HepG2 (cell line): Measurements from ENCODE around the gene EPHX1. TPM values are rescaled to one million over a fixed set of nuclear protein-coding genes. Genes with fewer than 3 reads are reported as not detected.
A peak's percentile ranks its signal among the peaks of the same experiment; 100 is the strongest.

Experiments used
- AHR ChIP-seq: IDR thresholded peaks from 2 replicates; pipeline ENCODE4 v1.6.1; 2018; ENCODE audit warnings: missing genetic modification reagents, missing compliant biosample characterization
- FOXO4 ChIP-seq: sonication (generic); formaldehyde crosslinking; conservative IDR thresholded peaks from 2 replicates; pipeline ENCODE4 v1.8.1; 2023; ENCODE audit warnings: missing genetic modification reagents
- HMG20B ChIP-seq: conservative IDR thresholded peaks from 2 replicates; pipeline ENCODE4 v1.6.1; 2016; ENCODE audit warnings: missing genetic modification reagents, missing compliant biosample characterization
- IRF2 ChIP-seq: IDR thresholded peaks from 2 replicates; pipeline ENCODE4 v1.6.1; 2018; ENCODE audit warnings: missing genetic modification reagents, missing compliant biosample characterization
- MED1 ChIP-seq: sonication (generic); formaldehyde crosslinking; IDR thresholded peaks from 2 replicates; pipeline ENCODE4 v1.4.0; 2020; ENCODE audit warnings: missing genetic modification reagents
- MEIS1 ChIP-seq: sonication (generic); formaldehyde crosslinking; IDR thresholded peaks from 2 replicates; pipeline ENCODE4 v1.9.0; 2021; ENCODE audit warnings: mild to moderate bottlenecking, missing genetic modification reagents, moderate library complexity, borderline replicate concordance
- MLX ChIP-seq: IDR thresholded peaks from 2 replicates; pipeline ENCODE4 v1.6.1; 2016
- PBX3 ChIP-seq: sonication (generic); formaldehyde crosslinking; IDR thresholded peaks from 2 replicates; pipeline ENCODE4 v1.8.1; 2023; ENCODE audit warnings: missing genetic modification reagents, inconsistent platforms, borderline replicate concordance
- SRY ChIP-seq: sonication (generic); formaldehyde crosslinking; IDR thresholded peaks from 2 replicates; pipeline ENCODE4 v1.8.0; 2022; ENCODE audit warnings: mild to moderate bottlenecking, missing genetic modification reagents
- THRA ChIP-seq: sonication (generic); formaldehyde crosslinking; IDR thresholded peaks from 2 replicates; pipeline ENCODE4 v1.4.0; 2020; ENCODE audit warnings: missing genetic modification reagents, borderline replicate concordance
- TOE1 ChIP-seq: sonication (generic); formaldehyde crosslinking; IDR thresholded peaks from 2 replicates; pipeline ENCODE4 v1.4.0; 2020; ENCODE audit warnings: mild to moderate bottlenecking, missing genetic modification reagents
- TOPORS ChIP-seq: sonication (generic); formaldehyde crosslinking; IDR thresholded peaks from 2 replicates; pipeline ENCODE4 v1.8.0; 2023; ENCODE audit warnings: mild to moderate bottlenecking, missing genetic modification reagents
- ZFP36L2 ChIP-seq: sonication (generic); formaldehyde crosslinking; IDR thresholded peaks from 2 replicates; pipeline ENCODE4 v1.4.0; 2020; ENCODE audit warnings: missing genetic modification reagents
- ZNF143 ChIP-seq: sonication (generic); formaldehyde crosslinking; IDR thresholded peaks from 2 replicates; pipeline ENCODE4 v1.4.0; 2020; ENCODE audit warnings: missing genetic modification reagents
- ZNF260 ChIP-seq: sonication (generic); formaldehyde crosslinking; IDR thresholded peaks from 2 replicates; pipeline ENCODE4 v1.4.0; 2020; ENCODE audit warnings: missing genetic modification reagents, low read depth, mild to moderate bottlenecking, borderline replicate concordance
- ZNF343 ChIP-seq: sonication (generic); formaldehyde crosslinking; IDR thresholded peaks from 2 replicates; pipeline ENCODE4 v1.4.0; 2020; ENCODE audit warnings: mild to moderate bottlenecking, missing genetic modification reagents
- ZNF7 ChIP-seq: IDR thresholded peaks from 2 replicates; pipeline ENCODE4 v1.6.1; 2016; ENCODE audit warnings: missing biosample characterization, missing genetic modification reagents
- ZNF792 ChIP-seq: IDR thresholded peaks from 2 replicates; pipeline ENCODE4 v1.6.1; 2016
- polyA plus RNA-seq, 8 experiments: library from polyadenylated mRNA; depleted of rRNA in 3 of 8; stranded (reverse) in 7 of 8; unstranded in 1 of 8; fragments of >200 nt; fragmentation: Illumina TruSeq in 4 of 8; extraction: Trizol in 4 of 8; gene quantifications; 2 replicates each; pipeline versions ENCODE4 v1.2.1 to v1.2.3, GENCODE V29; 2011 to 2016; ENCODE audit warnings: low read depth in 4 of 8, missing spikeins in 1 of 8, mixed read lengths in 1 of 8; ENCODE audit not compliant: insufficient read depth in 1 of 8
- total RNA-seq, 5 experiments: library from RNA; depleted of rRNA; stranded (reverse); fragments of >200 nt; fragmentation: Illumina TruSeq; extraction: Trizol; gene quantifications; 2 replicates each; pipeline ENCODE4 v1.2.3, GENCODE V29; 2016; ENCODE audit warnings: low read depth in 1 of 5
- TF ChIP-seq, protein P1 (sequence below): sonication (generic); formaldehyde crosslinking; IDR thresholded peaks from 2 replicates; pipeline ENCODE4 v1.9.0; 2021; ENCODE audit warnings: missing genetic modification reagents, mild to moderate bottlenecking, borderline replicate concordance
- TF ChIP-seq, protein P2 (sequence below): sonication (generic); formaldehyde crosslinking; IDR thresholded peaks from 2 replicates; pipeline ENCODE4 v1.5.0; 2020; ENCODE audit warnings: missing genetic modification reagents, mild to moderate bottlenecking, borderline replicate concordance
- TF ChIP-seq, protein P3 (sequence below): sonication (generic); formaldehyde crosslinking; IDR thresholded peaks from 2 replicates; pipeline ENCODE4 v1.4.0; 2020; ENCODE audit warnings: missing genetic modification reagents, mild to moderate bottlenecking, borderline replicate concordance

Gene EPHX1
- total and polyA plus RNA-seq, 2 of the 13 experiments (the other 11 are each of a cell fraction or from before 2014, with no cell fraction given) = 27.7 to 36.5 TPM

GRCh38 chr1:225768662-225769426 is 41.1 kb upstream of the EPHX1 start (continued):
- TF ChIP-seq, protein P1, sequence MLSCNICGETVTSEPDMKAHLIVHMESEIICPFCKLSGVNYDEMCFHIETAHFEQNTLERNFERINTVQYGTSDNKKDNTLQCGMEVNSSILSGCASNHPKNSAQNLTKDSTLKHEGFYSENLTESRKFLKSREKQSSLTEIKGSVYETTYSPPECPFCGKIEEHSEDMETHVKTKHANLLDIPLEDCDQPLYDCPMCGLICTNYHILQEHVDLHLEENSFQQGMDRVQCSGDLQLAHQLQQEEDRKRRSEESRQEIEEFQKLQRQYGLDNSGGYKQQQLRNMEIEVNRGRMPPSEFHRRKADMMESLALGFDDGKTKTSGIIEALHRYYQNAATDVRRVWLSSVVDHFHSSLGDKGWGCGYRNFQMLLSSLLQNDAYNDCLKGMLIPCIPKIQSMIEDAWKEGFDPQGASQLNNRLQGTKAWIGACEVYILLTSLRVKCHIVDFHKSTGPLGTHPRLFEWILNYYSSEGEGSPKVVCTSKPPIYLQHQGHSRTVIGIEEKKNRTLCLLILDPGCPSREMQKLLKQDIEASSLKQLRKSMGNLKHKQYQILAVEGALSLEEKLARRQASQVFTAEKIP (CRISPR knock-in tag) = no peak
- TF ChIP-seq ZNF7 (CRISPR knock-in tag) = 0 out of 2 replicates have a peak, but pooled peaks have one; percentile 39
- TF ChIP-seq SRY = no peak
- 0 out of 2 replicates have a peak, but pooled peaks have one; percentile 33 for TF ChIP-seq MEIS1
- peak; percentile 65 for TF ChIP-seq MED1
- peak; percentile 38; the same call in 1 of the 2 replicates for TF ChIP-seq ZNF143 (CRISPR knock-in tag)
- TF ChIP-seq THRA (CRISPR knock-in tag) = peak; percentile 76; the same call in 1 of the 2 replicates
- no peak for TF ChIP-seq TOPORS (CRISPR knock-in tag)
- TF ChIP-seq FOXO4 (CRISPR knock-in tag) = no peak
- 0 out of 2 replicates have a peak, but pooled peaks have one; percentile 17 for TF ChIP-seq HMG20B (CRISPR knock-in tag)
- TF ChIP-seq ZFP36L2 (CRISPR knock-in tag) = no peak
- TF ChIP-seq MLX (CRISPR knock-in tag) = 0 out of 2 replicates have a peak, but pooled peaks have one; percentile 13
- TF ChIP-seq ZNF792 (CRISPR knock-in tag) = 0 out of 2 replicates have a peak, but pooled peaks have one; percentile 15
- TF ChIP-seq ZNF260 (CRISPR knock-in tag) = no peak
- TF ChIP-seq AHR (CRISPR knock-in tag) = no peak
- no peak for TF ChIP-seq PBX3 (CRISPR knock-in tag)
- TF ChIP-seq, protein P2, sequence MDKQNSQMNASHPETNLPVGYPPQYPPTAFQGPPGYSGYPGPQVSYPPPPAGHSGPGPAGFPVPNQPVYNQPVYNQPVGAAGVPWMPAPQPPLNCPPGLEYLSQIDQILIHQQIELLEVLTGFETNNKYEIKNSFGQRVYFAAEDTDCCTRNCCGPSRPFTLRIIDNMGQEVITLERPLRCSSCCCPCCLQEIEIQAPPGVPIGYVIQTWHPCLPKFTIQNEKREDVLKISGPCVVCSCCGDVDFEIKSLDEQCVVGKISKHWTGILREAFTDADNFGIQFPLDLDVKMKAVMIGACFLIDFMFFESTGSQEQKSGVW (CRISPR knock-in tag) = no peak
- 0 out of 2 replicates have a peak, but pooled peaks have one; percentile 11 for TF ChIP-seq ZNF343
- no peak for TF ChIP-seq TOE1 (CRISPR knock-in tag)
- TF ChIP-seq IRF2 (CRISPR knock-in tag) = peak; percentile 19; the same call in 1 of the 2 replicates
- TF ChIP-seq, protein P3, sequence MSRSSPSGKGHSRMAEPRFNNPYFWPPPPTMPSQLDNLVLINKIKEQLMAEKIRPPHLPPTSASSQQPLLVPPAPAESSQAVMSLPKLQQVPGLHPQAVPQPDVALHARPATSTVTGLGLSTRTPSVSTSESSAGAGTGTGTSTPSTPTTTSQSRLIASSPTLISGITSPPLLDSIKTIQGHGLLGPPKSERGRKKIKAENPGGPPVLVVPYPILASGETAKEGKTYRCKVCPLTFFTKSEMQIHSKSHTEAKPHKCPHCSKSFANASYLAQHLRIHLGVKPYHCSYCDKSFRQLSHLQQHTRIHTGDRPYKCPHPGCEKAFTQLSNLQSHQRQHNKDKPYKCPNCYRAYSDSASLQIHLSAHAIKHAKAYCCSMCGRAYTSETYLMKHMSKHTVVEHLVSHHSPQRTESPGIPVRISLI (CRISPR knock-in tag) = 0 out of 2 replicates have a peak, but pooled peaks have one; percentile 9
